Tibial nerve (tissue), 4 donors: ENCODE measurements around the gene SOX9. TPM values are rescaled to one million over a fixed set of nuclear protein-coding genes. Genes with fewer than 3 reads are reported as not detected.

ENCODE experiments used
- DNase-seq, 2 donors: peaks; one replicate each; pipeline ENCODE4 v3.0.0-alpha.2; 2019; ENCODE audit warnings: low spot score in 2 of 2
- H3K27ac ChIP-seq, 4 donors: fragments of 200-600 bp; sonication (generic) in 3 of 4; one replicate each; pipeline ENCODE4 v1.5.1; 2017 to 2019; ENCODE audit warnings: mild to moderate bottlenecking in 1 of 4
- H3K27me3 ChIP-seq, 2 donors: fragments of 200-600 bp; sonication (generic) in 1 of 2; one replicate each; pipeline versions ENCODE4 v1.5.1 to v1.6.0; 2017 to 2019
- H3K36me3 ChIP-seq, 3 donors: fragments of 200-600 bp; sonication (generic); one replicate each; pipeline ENCODE4 v1.5.1; 2018 to 2019
- H3K4me1 ChIP-seq, 4 donors: fragments of 200-600 bp; sonication (generic) in 3 of 4; one replicate each; pipeline ENCODE4 v1.5.1; 2017 to 2019
- H3K4me3 ChIP-seq, 4 donors: fragments of 200-600 bp; sonication (generic) in 3 of 4; one replicate each; pipeline ENCODE4 v1.5.1; 2017 to 2019; ENCODE audit warnings: mild to moderate bottlenecking in 1 of 4, moderate library complexity in 1 of 4
- H3K9me3 ChIP-seq, 4 donors: fragments of 200-600 bp; sonication (generic) in 3 of 4; one replicate each; pipeline ENCODE4 v1.5.1; 2017 to 2019
- CTCF ChIP-seq, 5 experiments: fragments of 200-600 bp in 3 of 5; fragments of 450-650 bp in 2 of 5; sonication (generic) in 3 of 5; IDR thresholded peaks; one replicate each; pipeline ENCODE4 v1.5.1; 2016 to 2019; ENCODE audit warnings: antibody characterized with exemption in 5 of 5, mild to moderate bottlenecking in 3 of 5, moderate library complexity in 2 of 5
- EP300 ChIP-seq, 2 donors: sonication (generic); formaldehyde crosslinking; IDR thresholded peaks; one replicate each; pipeline ENCODE4 v1.6.1; 2017; ENCODE audit warnings: antibody characterized with exemption in 2 of 2, mild to moderate bottlenecking in 1 of 2
- POLR2A ChIP-seq, 2 donors: fragments of 450-650 bp; IDR thresholded peaks; one replicate each; pipeline ENCODE4 v1.6.1; 2017; ENCODE audit warnings: antibody characterized with exemption in 2 of 2, mild to moderate bottlenecking in 2 of 2, moderate library complexity in 2 of 2
- WGBS, 2 donors: methylation state at CpG; one replicate each; pipeline ENCODE4 v1.1.5; 2018; 5-methylcytosine and 5-hydroxymethylcytosine counted together
- total RNA-seq, 4 donors: library from RNA; depleted of rRNA; stranded (reverse); fragments of >200 nt; gene quantifications; one replicate each; pipeline ENCODE4 v1.1.0, GENCODE V29; 2016

The SOX9 gene
- total RNA-seq, 4 donors from 2014 or later = 6.6 to 22.9 (median 18.2) TPM

DNA sequence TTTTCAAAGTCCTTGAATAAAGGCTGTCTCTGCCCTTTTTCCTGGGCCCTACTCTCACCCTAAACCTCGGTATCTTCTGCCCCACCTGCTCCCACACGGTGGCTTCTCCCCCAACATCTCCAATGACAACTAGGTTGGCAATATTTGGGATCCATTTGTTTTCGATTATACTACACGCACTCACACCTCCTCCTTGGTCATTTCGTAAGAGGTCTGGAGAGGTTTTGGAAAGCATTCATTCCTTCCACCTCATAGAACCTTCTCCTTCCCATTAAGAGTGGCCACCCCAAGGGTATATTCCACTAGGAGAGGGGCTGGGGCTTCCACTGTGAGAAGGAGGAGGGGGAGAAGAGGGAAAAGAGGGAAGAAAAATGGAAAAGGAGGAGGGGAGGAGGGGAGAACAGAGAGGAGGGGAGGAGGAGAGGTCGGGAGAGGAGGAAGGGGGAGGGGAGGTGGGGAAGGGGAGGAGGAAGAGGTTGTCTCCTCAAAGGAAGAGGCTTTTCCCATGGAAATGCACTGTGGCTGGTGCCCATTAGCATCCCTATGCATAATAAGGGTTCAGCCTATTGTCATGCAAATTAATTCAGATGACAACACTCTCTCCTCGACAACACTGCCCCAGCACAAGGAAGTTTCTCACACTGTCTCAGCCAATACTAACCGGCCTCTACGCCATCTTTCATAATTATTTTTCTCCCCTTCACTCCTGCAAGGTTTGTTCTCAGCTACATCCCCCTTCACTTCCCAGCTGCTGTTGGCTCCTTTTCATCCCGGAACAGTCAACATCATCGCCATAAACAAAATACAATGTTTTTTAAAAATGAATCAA, 30.0 kb downstream of the SOX9 start:
- Histone ChIP-seq H3K9me3 (no peaks in the 10 kb centered on the region), H3K27ac (peak overlapping the region in 2 of 4 donors; percentile 4 to 59), H3K36me3 (no peaks in the 10 kb centered on the region), H3K27me3 (no peaks in the 10 kb centered on the region), H3K4me1 (peaks cover 0 to 21% (median 7%) of the 10 kb centered on the region in 4 donors), H3K4me3 (no peak overlapping the region)
- WGBS, 2 donors = 52 to 54% methylated on average over 11 of the region's 11 CpGs
- TF ChIP-seq POLR2A (IDR thresholded peaks at IDR 0.05) = no peak
- TF ChIP-seq CTCF (IDR thresholded peaks at IDR 0.05) = no peak
- no peak for TF ChIP-seq EP300 (IDR thresholded peaks at IDR 0.05)
- no peak for DNase-seq

DNA sequence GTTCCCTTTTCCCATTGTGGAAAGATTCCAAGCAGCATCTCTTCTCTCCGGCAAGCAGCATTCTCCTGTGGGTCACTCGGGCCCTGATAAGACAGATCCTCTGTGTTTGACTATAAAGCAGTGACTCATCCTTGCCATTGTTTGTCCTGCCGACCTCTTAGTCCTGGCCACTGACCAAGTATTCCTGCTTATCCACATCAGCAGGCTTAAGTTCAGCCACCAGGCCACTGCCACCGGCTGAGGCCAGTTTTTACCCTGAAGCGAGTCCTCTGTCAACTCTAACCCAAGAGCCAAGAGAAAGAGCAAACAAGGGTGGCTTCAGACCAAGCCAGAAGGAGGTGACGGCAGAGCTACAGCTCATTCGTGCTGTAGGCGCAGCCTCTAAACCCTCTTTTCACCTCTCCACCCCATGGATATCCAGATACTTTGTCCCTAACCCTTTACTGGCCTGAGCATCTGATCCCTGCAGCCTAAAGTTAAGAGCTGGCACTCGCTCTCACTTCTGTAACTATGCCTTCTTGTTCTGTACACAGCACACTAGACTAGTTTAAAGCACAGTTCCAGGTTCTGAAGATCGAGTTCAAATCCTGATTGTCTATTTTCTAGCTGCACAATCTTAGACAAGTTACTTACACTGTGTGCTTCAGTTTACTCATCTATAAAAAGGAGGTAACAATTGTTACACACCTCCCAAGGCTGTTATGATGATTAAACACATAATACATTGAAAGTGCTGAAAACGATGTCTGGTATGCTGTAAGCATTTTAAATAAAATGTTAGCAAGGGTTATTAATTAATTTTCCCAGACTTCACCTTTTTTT, 31.0 kb downstream of the SOX9 start:
- Histone ChIP-seq H3K27me3 (no peaks in the 10 kb centered on the region), H3K4me3 (no peak overlapping the region), H3K27ac (peak overlapping the region in 2 of 4 donors; percentile 4 to 56), H3K9me3 (no peaks in the 10 kb centered on the region), H3K4me1 (peaks cover 0 to 21% (median 7%) of the 10 kb centered on the region in 4 donors), H3K36me3 (no peaks in the 10 kb centered on the region)
- 26 to 37% methylated on average over 11 of the region's 11 CpGs for WGBS, 2 donors
- DNase-seq = peak in 1 of 2 donors; percentile 25
- no peak for TF ChIP-seq EP300 (IDR thresholded peaks at IDR 0.05)

GRCh38 chr17:72152387-72152929, 31.6 kb downstream of the SOX9 start:
- H3K4me3 ChIP-seq = no peak overlapping the region
- TF ChIP-seq EP300 (IDR thresholded peaks at IDR 0.05) (no peak), POLR2A (IDR thresholded peaks at IDR 0.05) (no peak), CTCF (IDR thresholded peaks at IDR 0.05) (no peak)
- 55 to 61% methylated on average over 2 of the region's 2 CpGs for WGBS, 2 donors

GRCh38 chr17:72158895-72159885, 38.4 kb downstream of the SOX9 start:
- no peaks in the 10 kb centered on the region for H3K9me3 ChIP-seq
- 56 to 64% methylated on average over 15 of the region's 15 CpGs for WGBS, 2 donors
- H3K36me3 ChIP-seq = no peaks in the 10 kb centered on the region
- H3K4me3 ChIP-seq = no peak overlapping the region
- DNase-seq = no peak
- H3K4me1 ChIP-seq = no peaks in the 10 kb centered on the region
- TF ChIP-seq EP300 (IDR thresholded peaks at IDR 0.05) (no peak), POLR2A (IDR thresholded peaks at IDR 0.05) (no peak), CTCF (IDR thresholded peaks at IDR 0.05) (no peak)
- H3K27me3 ChIP-seq = no peaks in the 10 kb centered on the region
- H3K27ac ChIP-seq = no peak overlapping the region

More at GRCh38 chr17:72152387-72152929, 31.6 kb downstream of the SOX9 start:
- Histone ChIP-seq H3K4me1 (peaks cover 0 to 21% (median 7%) of the 10 kb centered on the region in 4 donors), H3K27me3 (no peaks in the 10 kb centered on the region), H3K27ac (peak overlapping the region in 1 of 4 donors; percentile 56), H3K36me3 (no peaks in the 10 kb centered on the region), H3K9me3 (no peaks in the 10 kb centered on the region)
- no peak for DNase-seq

GRCh38 chr17:72162569-72162968, 41.7 kb downstream of the SOX9 start:
- Histone ChIP-seq H3K4me1 (no peaks in the 10 kb centered on the region), H3K9me3 (no peaks in the 10 kb centered on the region), H3K27me3 (no peaks in the 10 kb centered on the region), H3K4me3 (no peak overlapping the region), H3K36me3 (no peaks in the 10 kb centered on the region), H3K27ac (no peak overlapping the region)
- WGBS, 2 donors = 84 to 92% methylated on average over 2 of the region's 2 CpGs
- TF ChIP-seq CTCF (IDR thresholded peaks at IDR 0.05) = no peak
- no peak for TF ChIP-seq EP300 (IDR thresholded peaks at IDR 0.05)
- TF ChIP-seq POLR2A (IDR thresholded peaks at IDR 0.05) = no peak
- DNase-seq = no peak
